ENCODE results near the gene BCL2L12.
"Not testable (repeated sequence)": the region's sequence is repeated elsewhere in the genome, so short reads cannot be mapped to it uniquely, and the experiment has no call there.

Gene BCL2L12

GRCh38 chr19:49713236-49713845, 47.6 kb downstream of the BCL2L12 start:
- no peak for DNase-seq

GRCh38 chr19:49716154-49716553, 50.4 kb downstream of the BCL2L12 start:
- peak; percentile 15 for DNase-seq

- DNase-seq = no peak
Measured at GRCh38 chr19:49718511-49718910, 52.8 kb downstream of the BCL2L12 start.

DNA sequence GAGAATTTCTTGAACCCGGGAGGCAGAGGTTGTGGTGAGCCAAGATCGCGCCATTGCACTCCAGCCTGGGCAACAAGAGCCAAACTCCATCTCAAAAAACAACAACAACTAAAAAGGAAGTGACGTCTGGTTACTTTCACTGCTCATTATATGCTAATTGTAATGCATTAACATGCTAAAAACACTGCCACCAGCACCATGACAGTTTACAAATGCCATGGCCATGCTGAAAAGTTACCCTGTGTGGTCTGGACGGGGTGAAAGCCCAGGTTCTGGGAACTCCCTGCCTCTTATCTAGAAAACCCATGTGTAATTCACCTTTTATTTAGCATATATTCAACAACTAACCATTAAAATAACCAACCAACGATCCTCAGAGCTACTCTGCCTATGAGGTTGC, 53.3 kb downstream of the BCL2L12 start:
- DNase-seq = no peak

GRCh38 chr19:49719420-49719819, 53.7 kb downstream of the BCL2L12 start:
- DNase-seq = not testable (repeated sequence)
